ENCODE measurements around the gene CAMK1D. TPM values are rescaled to one million over a fixed set of nuclear protein-coding genes. Genes with fewer than 3 reads are reported as not detected.
A peak's percentile ranks its signal among the peaks of the same experiment; 100 is the strongest.

CAMK1D gene
- total and polyA plus RNA-seq, 10 of the 15 experiments (the other 5 are each of a cell fraction or from before 2014, with no cell fraction given) = 2.1 to 35.5 (median 14.7) TPM

DNA sequence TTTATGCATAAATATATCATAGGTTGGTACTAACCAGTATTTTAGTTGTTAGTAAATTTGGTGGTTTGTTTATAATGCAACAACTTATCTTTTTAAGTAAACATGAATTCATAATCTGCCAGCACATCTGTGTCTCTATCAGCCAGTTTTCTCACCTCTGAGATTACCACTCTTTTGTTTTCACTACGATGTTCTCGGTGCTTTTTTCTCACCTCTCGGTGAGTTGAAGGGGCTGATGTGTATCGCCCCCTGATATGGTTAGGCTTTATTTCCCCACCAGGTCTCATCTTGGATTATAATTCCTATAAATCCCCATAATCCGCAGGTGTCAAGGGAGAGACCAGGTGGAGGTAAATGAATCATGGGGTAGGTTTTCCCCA lies 114.1 kb downstream of the CAMK1D start:
- ATAC-seq (peak; percentile 72), DNase-seq (ENCODE audit: low read depth, low spot score) (no peak), FAIRE-seq (no peak)
- Histone ChIP-seq H3K27me3 (replicated peaks in 1 of 2; ENCODE audit: control insufficient read depth in 2 of 2, insufficient read depth in 2 of 2, low read length in 1 of 2) (no peaks in the 10 kb centered on the region), H2AFZ (ENCODE audit: control insufficient read depth, low read depth, low read length) (no peak overlapping the region), H3K27ac (ENCODE audit: control insufficient read depth, insufficient read depth) (peak overlapping the region; percentile 15; the same call in 1 of the 2 replicates), H3K4me2 (ENCODE audit: control insufficient read depth, insufficient read depth) (peak overlapping the region; percentile 65; the same call in 1 of the 2 replicates), H3K36me3 (ENCODE audit: control insufficient read depth in 2 of 2, insufficient read depth in 2 of 2, low read length in 1 of 2) (no peaks in the 10 kb centered on the region; a peak in 1 of 4 replicates), H3K9me3 (replicated peaks; ENCODE audit: control insufficient read depth, insufficient read depth, low read length) (peaks cover 5% of the 10 kb centered on the region), H3K4me1 (ENCODE audit: control insufficient read depth, insufficient read depth, low read length) (peaks cover 30% of the 10 kb centered on the region), H3K79me2 (ENCODE audit: control insufficient read depth, insufficient read depth, low read length) (peaks cover 6% of the 10 kb centered on the region), H4K20me1 (ENCODE audit: control insufficient read depth, insufficient read depth) (no peaks in the 10 kb centered on the region), H3K9ac (ENCODE audit: control insufficient read depth, insufficient read depth, low read length) (no peak overlapping the region), H3K4me3 (no peak overlapping the region)
- ChIA-PET SMC1A (ENCODE audit: uncharacterized antibody, unreplicated experiment) (interaction anchor here (0.7 to 1.4 kb wide), 9 partner anchors 9 to 199 kb away, joined by 3 to 7 read pairs (median 4); no protein-coding TSS in a partner anchor), RAD21 (ENCODE audit: unreplicated experiment) (interaction anchor here (0.8 to 1.6 kb wide), 7 partner anchors 8 to 199 kb away, joined by 3 to 10 read pairs (median 4); no protein-coding TSS in a partner anchor), POLR2A (interaction anchor here (1.0 to 1.2 kb wide), 2 partner anchors 73 to 99 kb away, joined by 3 to 5 read pairs; no protein-coding TSS in a partner anchor), CTCF (interaction anchor here (0.7 to 2.2 kb wide), 4 partner anchors 9 to 978 kb away, joined by 3 to 7 read pairs (median 4); no protein-coding TSS in a partner anchor)
- TF ChIP-seq, protein P1, sequence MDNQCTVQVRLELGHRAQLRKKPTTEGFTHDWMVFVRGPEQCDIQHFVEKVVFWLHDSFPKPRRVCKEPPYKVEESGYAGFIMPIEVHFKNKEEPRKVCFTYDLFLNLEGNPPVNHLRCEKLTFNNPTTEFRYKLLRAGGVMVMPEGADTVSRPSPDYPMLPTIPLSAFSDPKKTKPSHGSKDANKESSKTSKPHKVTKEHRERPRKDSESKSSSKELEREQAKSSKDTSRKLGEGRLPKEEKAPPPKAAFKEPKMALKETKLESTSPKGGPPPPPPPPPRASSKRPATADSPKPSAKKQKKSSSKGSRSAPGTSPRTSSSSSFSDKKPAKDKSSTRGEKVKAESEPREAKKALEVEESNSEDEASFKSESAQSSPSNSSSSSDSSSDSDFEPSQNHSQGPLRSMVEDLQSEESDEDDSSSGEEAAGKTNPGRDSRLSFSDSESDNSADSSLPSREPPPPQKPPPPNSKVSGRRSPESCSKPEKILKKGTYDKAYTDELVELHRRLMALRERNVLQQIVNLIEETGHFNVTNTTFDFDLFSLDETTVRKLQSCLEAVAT (IDR thresholded peaks at IDR 0.05) = 0 out of 2 replicates have a peak, but pooled peaks have one; percentile 2
- TF ChIP-seq, protein P2, sequence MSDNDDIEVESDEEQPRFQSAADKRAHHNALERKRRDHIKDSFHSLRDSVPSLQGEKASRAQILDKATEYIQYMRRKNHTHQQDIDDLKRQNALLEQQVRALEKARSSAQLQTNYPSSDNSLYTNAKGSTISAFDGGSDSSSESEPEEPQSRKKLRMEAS (IDR thresholded peaks at IDR 0.05; ENCODE audit: low read depth, low read length) = no peak
- TF ChIP-seq, protein P3, sequence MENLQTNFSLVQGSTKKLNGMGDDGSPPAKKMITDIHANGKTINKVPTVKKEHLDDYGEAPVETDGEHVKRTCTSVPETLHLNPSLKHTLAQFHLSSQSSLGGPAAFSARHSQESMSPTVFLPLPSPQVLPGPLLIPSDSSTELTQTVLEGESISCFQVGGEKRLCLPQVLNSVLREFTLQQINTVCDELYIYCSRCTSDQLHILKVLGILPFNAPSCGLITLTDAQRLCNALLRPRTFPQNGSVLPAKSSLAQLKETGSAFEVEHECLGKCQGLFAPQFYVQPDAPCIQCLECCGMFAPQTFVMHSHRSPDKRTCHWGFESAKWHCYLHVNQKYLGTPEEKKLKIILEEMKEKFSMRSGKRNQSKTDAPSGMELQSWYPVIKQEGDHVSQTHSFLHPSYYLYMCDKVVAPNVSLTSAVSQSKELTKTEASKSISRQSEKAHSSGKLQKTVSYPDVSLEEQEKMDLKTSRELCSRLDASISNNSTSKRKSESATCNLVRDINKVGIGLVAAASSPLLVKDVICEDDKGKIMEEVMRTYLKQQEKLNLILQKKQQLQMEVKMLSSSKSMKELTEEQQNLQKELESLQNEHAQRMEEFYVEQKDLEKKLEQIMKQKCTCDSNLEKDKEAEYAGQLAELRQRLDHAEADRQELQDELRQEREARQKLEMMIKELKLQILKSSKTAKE (IDR thresholded peaks at IDR 0.05; ENCODE audit: low read depth, poor library complexity, severe bottlenecking) = peak; percentile 40
- no peak for TF ChIP-seq ASH2L (IDR thresholded peaks at IDR 0.05; ENCODE audit: borderline replicate concordance, low read depth)
- TF ChIP-seq, protein P4, sequence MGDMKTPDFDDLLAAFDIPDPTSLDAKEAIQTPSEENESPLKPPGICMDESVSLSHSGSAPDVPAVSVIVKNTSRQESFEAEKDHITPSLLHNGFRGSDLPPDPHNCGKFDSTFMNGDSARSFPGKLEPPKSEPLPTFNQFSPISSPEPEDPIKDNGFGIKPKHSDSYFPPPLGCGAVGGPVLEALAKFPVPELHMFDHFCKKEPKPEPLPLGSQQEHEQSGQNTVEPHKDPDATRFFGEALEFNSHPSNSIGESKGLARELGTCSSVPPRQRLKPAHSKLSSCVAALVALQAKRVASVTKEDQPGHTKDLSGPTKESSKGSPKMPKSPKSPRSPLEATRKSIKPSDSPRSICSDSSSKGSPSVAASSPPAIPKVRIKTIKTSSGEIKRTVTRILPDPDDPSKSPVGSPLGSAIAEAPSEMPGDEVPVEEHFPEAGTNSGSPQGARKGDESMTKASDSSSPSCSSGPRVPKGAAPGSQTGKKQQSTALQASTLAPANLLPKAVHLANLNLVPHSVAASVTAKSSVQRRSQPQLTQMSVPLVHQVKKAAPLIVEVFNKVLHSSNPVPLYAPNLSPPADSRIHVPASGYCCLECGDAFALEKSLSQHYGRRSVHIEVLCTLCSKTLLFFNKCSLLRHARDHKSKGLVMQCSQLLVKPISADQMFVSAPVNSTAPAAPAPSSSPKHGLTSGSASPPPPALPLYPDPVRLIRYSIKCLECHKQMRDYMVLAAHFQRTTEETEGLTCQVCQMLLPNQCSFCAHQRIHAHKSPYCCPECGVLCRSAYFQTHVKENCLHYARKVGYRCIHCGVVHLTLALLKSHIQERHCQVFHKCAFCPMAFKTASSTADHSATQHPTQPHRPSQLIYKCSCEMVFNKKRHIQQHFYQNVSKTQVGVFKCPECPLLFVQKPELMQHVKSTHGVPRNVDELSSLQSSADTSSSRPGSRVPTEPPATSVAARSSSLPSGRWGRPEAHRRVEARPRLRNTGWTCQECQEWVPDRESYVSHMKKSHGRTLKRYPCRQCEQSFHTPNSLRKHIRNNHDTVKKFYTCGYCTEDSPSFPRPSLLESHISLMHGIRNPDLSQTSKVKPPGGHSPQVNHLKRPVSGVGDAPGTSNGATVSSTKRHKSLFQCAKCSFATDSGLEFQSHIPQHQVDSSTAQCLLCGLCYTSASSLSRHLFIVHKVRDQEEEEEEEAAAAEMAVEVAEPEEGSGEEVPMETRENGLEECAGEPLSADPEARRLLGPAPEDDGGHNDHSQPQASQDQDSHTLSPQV (IDR thresholded peaks at IDR 0.05) = no peak
- no peak for TF ChIP-seq MEF2B (IDR thresholded peaks at IDR 0.05; ENCODE audit: partially characterized antibody, poor library complexity, severe bottlenecking)
- no peak for TF ChIP-seq CHD1 (IDR thresholded peaks at IDR 0.05; ENCODE audit: low read depth, low read length)
- 0 out of 4 replicates have a peak, but pooled peaks of 1 of the 2 experiments have one; percentile 28 for TF ChIP-seq ETV6 (conservative IDR thresholded peaks at IDR 0.05 in 1 of 2, IDR thresholded peaks at IDR 0.05 in 1 of 2; ENCODE audit: borderline replicate concordance in 1 of 2, low read depth in 1 of 2)
- TF ChIP-seq SMARCA5 (IDR thresholded peaks at IDR 0.05) = no peak
- TF ChIP-seq IKZF2 (IDR thresholded peaks at IDR 0.05) = 0 out of 4 replicates have a peak, but pooled peaks of 1 of the 2 experiments have one; percentile 6
- no peak for TF ChIP-seq SP1 (IDR thresholded peaks at IDR 0.05; ENCODE audit: low read depth, low read length)
- no peak for TF ChIP-seq YBX1 (IDR thresholded peaks at IDR 0.05)
- TF ChIP-seq MYC (IDR thresholded peaks at IDR 0.05; ENCODE audit: insufficient read depth, insufficient read length, insufficient replicate concordance, low read length, severe bottlenecking) = no peak
- TF ChIP-seq PAX8 (IDR thresholded peaks at IDR 0.05) = no peak
- 21% methylated on average over 5 of the region's 5 CpGs for WGBS (ENCODE audit: insufficient coverage, insufficient replicate concordance, low lambda C conversion rate, missing lambda C conversion rate)
- in situ Hi-C loops (cut with MboI) = no loop called here
- BruUV-seq (replicated peaks) = no TSS peak
- intact Hi-C loops (cut with micrococcal nuclease; ENCODE audit: unreplicated experiment) = loop anchor here (1.0 kb wide), 1 partner anchor 35 kb away; no protein-coding TSS in a partner anchor

Data from GM12878 (cell line).